ENCODE data around the gene S100A8. TPM values are rescaled to one million over a fixed set of nuclear protein-coding genes. Genes with fewer than 3 reads are reported as not detected.

The S100A8 gene
- total RNA-seq, 2 donors from 2014 or later = 112 to 201 TPM

DNA sequence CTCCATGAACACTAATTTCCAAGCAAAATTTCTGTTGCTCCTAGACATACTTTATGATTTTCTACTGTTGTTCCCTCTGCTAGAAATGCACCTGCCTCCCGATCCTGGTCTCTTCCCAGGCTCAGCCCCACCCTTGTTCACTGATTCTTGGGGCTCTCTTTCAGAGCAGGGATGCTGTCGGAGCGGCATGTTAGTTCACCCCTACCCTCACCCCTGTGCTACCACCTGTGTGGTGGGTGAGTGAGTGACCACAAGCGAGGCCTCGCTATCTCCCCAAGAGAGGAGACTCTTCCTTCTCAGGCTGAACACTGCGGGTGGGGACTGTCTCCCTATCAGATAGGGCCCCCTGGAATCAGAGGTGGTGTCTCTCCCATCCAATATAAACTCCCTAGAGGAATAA is 4.9 kb upstream of the S100A8 start:
- ATAC-seq (no peak), DNase-seq (no peak)
- intact Hi-C loops (cut with DNase I) = no loop called here

DNA sequence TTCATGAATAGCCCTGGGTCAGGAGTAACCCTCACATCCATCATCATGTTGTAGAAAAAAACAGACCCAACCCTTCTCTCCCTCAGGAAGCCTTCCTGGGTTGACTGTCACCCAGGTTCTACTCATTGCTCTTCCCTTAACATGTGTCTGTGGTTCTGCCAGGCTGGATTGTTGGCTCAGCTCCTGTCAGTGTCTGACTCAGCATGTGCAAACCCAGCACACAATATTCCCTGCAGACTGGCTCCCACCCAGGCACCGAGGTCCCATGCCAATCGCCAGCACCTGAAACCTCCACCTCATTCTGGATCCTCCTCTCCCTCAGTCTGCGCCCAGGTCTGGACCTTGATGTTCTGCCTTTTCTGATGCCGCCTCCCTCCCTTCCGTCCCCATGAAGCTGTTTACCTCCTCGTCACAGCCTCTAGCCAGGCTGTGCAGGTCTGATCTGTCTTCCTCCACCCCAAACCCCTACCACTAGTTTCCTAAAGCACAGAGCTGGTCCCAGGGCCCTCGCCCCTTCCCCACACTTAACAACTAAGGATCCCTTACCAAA is 4.3 kb upstream of the S100A8 start:
- ATAC-seq (peak in 1 of 2 donors; percentile 53), DNase-seq (no peak)
- intact Hi-C loops (cut with DNase I) = no loop called here

DNA sequence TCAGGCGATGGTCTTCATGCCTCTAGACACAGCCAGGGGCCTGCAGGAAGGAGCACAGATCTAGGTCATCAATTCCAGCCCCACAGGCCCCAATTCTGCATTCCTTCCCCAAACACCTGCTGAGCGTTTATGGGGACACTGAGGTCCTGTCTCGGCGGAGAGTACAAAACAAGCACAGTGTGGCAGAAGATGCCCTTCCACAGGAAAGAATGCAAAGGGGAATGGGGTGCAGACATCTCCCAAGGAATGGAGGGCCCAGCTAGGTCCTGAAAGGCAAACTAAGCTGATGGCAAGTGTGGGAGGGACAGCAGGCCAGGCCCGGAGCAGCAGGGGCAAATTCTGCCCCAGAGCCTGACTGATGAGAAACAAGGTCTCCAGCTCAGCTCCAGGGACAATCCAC is 3.5 kb upstream of the S100A8 start:
- intact Hi-C loops (cut with DNase I) = no loop called here
- DNase-seq (no peak), ATAC-seq (no peak)

DNA sequence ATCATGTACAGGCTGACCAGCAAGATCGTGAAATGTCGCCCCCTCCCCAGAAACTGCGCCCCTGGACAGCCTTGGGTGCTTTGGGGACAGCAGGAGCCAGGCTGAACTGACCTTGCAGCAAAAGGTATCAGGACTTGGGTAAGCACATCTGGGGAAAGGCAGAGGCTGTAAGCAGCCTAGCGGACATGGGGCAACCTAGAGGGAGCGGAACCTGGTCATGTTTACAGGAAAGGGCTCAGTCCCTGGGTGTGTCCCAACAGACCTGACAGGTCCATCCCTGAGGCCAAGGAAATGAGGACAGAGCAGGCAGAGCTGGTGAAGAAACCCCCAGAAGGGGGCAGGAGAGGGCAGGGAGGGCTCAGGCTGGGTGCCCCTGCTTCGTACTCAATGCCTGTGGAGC is 3.1 kb upstream of the S100A8 start:
- intact Hi-C loops (cut with DNase I) = no loop called here
- ATAC-seq (no peak), DNase-seq (no peak)

DNA sequence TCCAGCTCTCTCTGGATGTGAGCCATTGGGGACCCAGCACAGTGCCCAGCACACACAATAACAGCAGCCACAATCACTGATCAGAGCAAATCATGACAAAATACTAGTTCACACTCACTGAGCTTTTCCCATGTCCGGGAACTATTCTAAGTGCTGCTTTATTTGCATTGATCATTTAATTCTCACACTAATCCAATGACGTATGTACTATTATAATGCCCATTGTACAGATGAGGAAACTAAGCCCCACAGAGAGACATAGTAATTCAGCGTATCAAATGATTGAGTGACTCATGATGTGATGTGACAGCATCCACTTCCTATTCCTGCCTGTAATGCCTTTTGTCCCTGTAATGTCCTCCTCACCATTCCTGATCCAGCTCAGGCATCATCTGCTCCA is 1.9 kb upstream of the S100A8 start:
- ATAC-seq = no peak
- no peak for DNase-seq
- intact Hi-C loops (cut with DNase I) = no loop called here

DNA sequence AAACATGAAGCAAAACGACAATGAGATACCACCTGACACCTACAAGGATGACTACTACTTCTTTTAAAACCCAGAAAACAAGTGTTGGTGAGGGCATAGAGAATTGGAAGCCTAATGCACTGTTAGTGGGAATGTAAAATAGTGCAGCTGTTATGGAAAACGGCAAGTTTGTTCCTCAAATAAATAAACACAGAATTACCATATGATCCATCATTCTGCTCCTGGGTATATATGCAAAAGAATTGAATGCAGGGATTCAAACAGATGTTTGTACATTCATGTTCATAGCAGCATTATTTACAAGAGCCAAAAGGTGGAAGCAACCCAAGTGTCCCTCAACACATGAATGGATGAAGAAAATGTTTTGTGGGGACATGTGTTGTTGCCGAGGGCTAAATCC is 1.4 kb upstream of the S100A8 start:
- no peak for DNase-seq
- intact Hi-C loops (cut with DNase I) = no loop called here
- ATAC-seq = no peak

DNA sequence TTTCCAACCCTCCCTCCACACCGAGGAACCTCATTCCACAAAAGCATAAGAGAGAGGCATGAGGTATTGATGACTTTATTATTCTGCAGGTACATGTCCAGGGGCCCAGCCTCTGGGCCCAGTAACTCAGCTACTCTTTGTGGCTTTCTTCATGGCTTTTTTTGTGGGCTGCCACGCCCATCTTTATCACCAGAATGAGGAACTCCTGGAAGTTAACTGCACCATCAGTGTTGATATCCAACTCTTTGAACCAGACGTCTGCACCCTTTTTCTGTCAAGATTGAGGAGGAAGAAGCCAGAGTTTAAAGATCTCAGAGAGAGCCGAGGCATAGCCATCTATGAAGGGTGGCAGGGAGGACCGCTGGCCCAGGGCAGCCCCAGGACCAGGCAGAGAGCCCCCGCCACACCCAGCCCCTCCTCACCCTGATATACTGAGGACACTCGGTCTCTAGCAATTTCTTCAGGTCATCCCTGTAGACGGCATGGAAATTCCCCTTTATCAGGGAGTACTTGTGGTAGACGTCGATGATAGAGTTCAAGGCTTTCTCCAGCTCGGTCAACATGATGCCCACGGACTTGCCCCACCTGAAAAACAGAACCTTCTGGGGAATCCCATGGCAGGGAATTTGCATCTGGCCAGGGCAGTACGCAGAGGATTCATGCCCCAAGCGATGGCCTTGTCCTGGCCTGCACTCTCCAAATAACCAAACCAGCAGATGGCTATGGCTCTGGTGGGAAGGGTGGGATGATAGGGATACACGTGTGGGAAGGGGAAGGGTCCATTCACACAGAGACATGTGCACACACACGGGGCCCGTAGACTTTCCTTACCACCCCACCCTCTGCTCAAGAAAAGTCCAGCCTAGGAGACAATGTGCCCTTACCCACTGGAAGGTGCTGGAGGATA is 647 bp downstream of the S100A8 start:
- intact Hi-C loops (cut with DNase I) = no loop called here
- DNase-seq (no peak), ATAC-seq (no peak)

DNA sequence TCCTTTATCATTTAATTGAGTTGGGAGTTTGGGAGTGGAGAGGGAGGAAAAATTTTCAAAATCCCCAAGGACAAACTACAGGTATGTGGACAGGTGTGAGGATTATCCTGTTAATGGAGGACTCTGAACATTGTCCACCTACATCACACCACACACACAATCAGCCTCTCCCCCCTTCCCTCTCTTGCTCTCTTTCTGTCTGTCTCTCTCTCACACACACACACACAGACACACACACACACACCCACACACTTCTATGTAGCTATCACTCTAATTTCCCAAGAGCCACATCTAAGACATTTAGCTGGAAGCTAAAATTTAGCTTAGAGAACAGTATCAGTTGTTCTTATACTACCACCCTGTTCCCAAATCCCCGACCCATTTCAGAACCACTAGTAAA is 1.5 kb downstream of the S100A8 start:
- DNase-seq (no peak), ATAC-seq (no peak)
- intact Hi-C loops (cut with DNase I) = no loop called here

DNA sequence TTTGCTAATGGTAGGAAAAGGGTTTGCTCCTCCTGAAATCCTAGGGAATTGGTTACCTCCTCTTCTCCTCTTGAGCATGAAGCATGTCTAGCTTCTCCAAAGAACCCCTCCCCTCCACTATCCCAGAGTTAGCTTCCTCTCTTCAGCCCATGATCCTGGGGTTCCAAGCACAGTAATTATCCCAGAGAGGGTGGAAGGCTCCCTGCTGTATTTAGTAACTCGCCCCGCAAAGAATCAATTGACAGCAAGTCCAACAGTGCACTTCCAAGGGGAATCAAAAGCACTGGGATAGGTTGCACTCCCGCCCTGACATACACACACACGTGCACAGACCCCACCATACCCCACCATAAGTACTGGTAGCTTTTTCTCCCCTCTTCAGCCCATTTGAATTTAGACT is 3.1 kb downstream of the S100A8 start:
- intact Hi-C loops (cut with DNase I) = no loop called here
- ATAC-seq = no peak

DNA sequence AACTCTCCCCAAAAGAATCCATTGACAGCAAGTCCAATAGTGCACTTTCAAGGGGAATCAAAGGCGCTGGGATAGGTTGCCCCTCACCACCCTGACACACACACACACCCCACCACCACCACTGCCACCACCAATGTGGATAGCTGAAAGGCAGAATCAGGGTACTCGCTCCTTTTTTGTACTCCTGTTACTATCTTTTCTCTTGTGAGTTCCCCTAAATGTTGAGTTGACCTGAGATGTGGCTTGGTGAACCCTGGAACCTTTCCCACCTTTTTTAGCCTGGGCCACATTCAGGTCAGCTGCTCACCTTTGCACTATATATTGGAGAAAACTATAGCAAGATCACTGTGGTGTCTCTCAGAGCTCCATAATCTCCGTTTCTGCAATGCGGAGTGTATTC is 3.9 kb downstream of the S100A8 start:
- ATAC-seq = no peak
- intact Hi-C loops (cut with DNase I) = no loop called here
- DNase-seq = no peak

More for the DNA sequence above, 3.1 kb downstream of the S100A8 start:
- DNase-seq = no peak

DNA sequence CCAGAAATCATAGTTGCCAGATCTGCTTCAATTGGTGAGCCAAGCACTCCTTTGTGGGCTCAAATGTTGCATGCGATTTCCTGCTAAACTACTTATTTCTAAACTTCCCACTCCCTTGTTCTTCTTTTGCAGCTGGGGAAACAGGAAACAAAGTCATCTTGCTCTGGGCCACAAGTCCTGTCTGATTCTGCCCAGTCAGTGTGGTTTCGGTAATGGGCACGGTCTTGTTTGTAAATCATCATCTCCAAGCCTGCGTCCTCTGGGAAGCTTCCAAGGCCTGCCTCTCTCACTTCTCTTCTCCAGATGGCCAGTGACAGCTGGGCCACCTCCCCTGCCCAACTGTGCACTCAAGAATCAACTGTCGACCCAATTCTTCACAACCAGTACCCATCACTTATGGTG is 4.4 kb downstream of the S100A8 start:
- DNase-seq (peak; percentile 43), ATAC-seq (peak in 1 of 2 donors; percentile 76)
- intact Hi-C loops (cut with DNase I) = no loop called here

DNA sequence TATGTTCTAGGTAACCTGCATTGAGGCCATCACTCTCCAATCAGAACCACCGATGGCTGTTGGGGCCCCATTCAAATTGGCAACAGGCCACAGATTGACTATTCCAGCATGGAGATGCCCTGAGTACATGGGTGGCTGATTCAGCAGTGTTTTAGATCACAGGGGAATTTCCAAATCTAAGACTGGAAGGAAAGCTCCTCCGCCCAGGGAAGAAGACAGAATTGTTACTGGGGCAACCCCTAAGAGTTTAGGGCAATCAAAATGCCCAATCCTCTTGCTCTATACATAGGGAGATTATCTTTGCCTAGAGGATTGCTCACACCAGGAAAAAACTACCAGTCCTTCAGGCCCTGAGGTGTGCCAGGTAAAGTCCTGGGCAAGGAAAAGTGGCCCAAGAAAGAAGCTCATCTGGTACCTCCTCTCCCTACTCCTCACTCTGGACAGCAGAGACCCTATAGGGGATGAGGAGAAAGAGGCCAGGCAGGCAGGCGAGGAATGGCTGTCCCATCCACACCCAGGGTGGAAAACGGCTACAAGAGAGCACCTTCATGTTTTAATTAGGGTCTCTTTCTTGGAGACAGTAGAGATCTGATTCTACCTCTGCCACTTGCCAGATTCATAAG is 5.8 kb downstream of the S100A8 start:
- no peak for DNase-seq
- no peak for ATAC-seq
- intact Hi-C loops (cut with DNase I) = no loop called here

DNA sequence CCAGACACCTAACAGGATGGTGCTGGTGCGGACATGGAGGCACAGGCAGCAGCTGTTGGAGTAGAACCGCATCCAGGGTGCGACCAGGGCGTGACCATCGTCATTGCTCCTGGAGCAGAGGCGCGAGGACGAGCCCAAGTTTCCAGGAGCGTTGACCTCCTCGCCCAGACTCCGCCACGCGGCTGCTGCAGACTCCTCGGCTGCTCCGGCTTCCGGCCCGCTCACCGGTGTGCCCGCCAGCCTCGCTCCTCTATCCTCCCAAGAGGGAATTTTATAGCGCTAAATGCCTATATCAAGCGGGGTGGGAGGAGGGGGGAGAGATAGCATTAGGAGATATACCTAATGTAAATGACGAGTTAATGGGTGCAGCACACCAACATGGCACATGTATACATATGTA is 10.2 kb downstream of the S100A8 start:
- ATAC-seq (no peak), DNase-seq (no peak)
- intact Hi-C loops (cut with DNase I) = no loop called here

DNA sequence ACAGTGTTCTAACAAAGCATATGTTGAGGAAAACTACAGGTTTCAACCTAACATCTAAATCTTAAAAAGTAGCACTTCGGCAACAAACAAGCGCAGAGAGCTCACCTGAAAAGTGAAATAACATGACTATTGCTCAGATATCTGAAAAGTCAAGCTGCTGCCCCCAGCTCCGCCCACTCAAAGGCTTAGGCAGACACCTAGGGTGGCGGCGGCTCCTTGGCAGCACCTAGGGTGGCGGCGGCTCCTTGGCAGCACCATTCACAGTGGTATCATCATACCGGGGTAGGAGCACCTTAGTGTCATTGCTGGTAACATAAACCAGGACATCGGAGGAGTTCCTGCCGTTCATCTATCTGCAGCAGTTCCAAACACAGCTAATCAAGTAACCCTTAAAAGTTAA is 11.3 kb downstream of the S100A8 start:
- intact Hi-C loops (cut with DNase I) = no loop called here
- ATAC-seq = no peak
- no peak for DNase-seq

DNA sequence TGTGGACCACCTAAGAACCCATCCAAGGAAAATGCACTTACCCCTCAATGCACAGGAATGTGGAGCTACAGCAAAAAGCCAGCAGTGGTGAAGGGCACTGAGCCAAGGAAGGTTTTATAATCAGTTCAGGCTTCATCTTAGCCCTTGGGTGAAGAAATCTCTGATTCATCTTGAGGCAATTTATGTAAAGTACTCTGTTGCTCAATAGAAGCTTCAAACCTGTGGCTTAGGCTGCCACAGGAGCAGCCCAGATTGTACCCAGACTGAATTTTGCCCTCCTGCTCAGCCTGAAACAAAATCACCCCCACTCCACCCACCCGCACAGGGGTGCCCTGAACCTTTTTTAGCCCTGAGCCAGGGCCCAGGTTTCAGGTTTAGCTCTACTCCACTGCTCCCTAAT is 15.4 kb downstream of the S100A8 start, which contains the start of gene S100A12:
Gene S100A12, minus strand, starts transcription at position 111 of the 400 bp plus-strand sequence. CDS start 1,029 bp downstream, outside the sequence.
- DNase-seq (no peak), ATAC-seq (peak in 1 of 2 donors; percentile 93)
- intact Hi-C loops (cut with DNase I) = no loop called here

DNA sequence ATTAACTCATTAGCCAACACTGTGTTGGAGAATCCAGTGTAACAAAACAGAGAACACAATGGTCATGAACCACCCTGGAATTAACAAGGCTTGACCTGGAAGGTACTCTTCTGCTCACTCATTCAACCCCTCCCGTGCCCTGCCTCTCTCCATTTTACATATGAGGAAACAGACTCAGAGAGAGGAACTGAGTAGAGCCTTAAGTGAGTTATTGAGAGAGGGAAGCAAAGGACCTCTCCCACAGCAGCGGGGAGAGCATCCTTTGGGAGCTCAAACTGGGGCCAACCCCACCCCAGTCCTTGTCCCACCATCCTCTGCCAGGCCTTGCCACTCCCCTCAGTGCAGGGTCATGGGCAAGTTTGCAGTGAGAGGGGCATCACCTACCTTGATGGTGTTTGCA is 16.8 kb downstream of the S100A8 start:
- ATAC-seq (no peak), DNase-seq (no peak)
- intact Hi-C loops (cut with DNase I) = no loop called here

DNA sequence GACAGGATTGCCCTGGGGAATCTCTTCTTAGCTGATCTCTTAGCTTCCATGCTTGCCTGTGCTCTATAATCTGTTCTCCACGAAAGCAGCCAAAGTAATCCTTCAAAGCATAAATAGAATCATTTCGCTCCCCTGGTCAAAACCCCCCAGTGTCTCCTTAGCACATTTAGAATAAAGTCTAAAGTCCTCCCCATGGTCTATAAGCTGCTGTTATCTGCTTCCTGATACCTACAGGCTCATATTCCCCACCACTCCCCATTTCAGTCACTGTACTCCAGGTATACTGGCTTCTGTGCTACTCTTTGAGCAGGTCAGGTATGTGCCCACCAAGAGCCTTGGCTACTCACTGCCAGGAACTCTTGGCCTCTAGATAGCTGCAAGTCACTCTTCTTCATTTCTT is 18.3 kb downstream of the S100A8 start:
- ATAC-seq = no peak
- intact Hi-C loops (cut with DNase I) = no loop called here
- no peak for DNase-seq

DNA sequence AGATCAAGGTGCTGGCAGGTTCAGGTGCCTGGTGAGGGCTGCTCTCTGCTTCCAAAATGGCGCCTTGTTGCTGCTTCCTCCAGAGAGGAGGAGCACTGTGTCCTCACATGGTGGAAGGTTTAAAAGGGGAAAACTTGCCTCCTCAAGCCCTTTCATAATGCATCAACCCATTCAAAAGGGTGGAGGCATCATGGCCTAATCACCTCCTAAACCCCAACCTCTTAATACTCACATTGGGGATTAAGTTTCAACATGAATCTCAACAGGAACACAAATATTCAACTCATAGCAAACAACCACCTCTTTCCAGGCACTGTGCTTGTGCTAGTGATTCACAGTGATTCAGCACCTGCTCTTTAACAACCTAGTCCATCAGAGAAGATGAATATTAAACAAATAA is 19.6 kb downstream of the S100A8 start:
- intact Hi-C loops (cut with DNase I) = no loop called here
- no peak for ATAC-seq
- no peak for DNase-seq

DNA sequence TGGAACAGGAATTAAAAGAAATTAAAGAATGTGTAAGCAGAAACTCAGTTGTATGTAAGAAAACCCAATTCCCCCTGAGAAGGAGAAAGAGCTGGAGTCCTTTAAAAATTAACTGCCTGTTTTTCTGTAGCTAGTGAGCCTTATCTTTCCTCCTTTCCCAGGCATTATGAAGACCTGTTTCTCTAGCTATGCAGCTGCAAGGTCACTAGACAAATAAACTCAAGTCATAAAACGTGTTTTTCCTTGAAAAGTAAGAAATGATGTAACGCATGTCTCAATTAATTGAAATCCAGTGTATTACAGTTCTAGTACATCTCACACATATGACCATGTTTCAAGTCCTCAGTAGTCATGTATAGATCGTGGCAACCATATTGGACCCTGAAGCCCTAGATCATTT is 20.7 kb downstream of the S100A8 start:
- DNase-seq (no peak), ATAC-seq (no peak)
- intact Hi-C loops (cut with DNase I) = no loop called here

DNA sequence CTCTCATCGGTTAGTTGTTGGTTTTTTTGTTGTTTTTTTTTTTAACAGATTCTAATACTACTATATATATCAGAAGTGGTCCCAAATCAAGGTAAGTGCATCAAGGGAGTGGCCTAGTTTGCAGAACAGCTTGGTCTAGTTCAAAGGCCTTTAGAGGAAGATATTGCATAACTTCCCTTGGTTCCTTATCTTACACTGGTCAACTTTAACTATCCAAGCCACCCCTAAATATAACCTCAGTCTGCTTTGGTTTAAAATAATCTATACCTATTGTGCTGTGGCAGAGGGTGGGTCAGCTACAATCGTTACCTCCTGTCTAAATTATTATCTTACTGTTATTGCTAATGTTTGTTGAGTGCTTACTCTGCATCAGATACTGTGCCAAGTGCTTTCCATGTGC is 22.4 kb downstream of the S100A8 start:
- DNase-seq (no peak), ATAC-seq (no peak)
- intact Hi-C loops (cut with DNase I) = no loop called here

DNA sequence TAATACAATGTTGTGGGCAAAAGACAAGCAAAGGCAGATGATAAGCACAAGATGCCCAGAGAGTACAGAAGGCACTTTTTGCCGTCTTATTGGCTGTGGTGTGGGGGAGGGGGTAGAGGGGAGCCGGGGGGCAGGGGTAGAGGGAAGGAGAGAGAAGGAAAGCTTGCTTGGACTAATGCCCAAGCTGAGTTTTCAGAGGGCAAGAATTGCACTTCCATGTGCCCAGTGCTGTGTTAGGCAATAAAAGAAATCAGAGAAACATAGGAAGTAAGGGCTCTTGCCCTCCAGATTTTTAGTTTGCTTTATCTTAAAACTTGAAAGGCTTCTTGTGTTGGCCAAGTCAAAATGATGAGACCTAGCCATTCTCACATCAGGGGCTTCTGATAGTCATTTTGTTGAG is 23.8 kb downstream of the S100A8 start:
- no peak for DNase-seq
- no peak for ATAC-seq
- intact Hi-C loops (cut with DNase I) = no loop called here

All from left cardiac atrium (tissue), 4 donors.